CD4-positive, alpha-beta T cell treated with Interleukin-4 for 4 hours (primary cell): ENCODE data around the gene SLC17A9.
"Not testable (repeated sequence)": the region's sequence is repeated elsewhere in the genome, so short reads cannot be mapped to it uniquely, and the experiment has no call there.

Source experiments
- DNase-seq: peaks from one replicate; pipeline ENCODE4 v3.0.0-alpha.2; 2020

Gene SLC17A9

DNA sequence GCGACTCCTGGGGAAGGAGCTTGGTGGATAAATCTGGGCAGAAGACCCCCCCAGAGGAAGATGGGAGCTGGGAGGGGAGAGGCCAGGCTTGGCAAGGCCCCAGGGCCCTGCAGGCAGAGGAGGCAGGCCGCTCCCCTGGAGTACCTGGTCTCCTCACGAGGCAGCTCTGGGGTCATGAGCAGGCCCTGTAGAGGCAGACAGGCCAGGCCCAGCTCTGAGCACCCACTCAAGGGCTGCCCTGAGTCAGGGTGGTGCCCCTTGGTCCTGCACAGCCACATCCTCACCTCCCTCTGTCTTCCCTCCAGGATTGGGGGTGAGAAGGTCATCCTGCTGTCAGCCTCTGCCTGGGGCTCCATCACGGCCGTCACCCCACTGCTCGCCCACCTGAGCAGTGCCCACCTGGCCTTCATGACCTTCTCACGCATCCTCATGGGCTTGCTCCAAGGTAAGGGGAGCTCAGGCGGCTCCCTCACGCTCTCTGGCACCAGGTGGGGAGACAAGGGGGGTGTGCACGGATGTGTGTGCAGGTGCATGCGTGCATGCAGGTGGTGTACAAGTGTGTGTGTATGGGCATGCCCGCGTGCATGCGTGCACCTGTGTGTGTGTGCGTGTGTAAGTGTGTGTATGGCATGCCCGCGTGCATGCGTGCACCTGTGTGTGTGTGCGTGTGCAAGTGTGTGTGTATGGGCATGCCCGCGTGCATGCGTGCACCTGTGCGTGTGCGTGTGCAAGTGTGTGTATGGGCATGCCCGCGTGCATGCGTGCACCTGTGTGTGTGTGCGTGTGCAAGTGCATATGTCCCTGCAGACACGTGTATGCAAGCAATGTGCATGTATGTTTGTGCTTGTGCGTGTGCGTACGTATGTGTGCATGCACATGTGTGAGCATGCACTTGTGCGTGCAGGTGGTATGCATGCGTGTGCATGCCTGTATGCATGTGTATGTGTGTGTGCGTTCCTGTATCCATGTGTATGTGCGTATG, 4.9 kb downstream of the SLC17A9 start:
- no peak for DNase-seq

DNA sequence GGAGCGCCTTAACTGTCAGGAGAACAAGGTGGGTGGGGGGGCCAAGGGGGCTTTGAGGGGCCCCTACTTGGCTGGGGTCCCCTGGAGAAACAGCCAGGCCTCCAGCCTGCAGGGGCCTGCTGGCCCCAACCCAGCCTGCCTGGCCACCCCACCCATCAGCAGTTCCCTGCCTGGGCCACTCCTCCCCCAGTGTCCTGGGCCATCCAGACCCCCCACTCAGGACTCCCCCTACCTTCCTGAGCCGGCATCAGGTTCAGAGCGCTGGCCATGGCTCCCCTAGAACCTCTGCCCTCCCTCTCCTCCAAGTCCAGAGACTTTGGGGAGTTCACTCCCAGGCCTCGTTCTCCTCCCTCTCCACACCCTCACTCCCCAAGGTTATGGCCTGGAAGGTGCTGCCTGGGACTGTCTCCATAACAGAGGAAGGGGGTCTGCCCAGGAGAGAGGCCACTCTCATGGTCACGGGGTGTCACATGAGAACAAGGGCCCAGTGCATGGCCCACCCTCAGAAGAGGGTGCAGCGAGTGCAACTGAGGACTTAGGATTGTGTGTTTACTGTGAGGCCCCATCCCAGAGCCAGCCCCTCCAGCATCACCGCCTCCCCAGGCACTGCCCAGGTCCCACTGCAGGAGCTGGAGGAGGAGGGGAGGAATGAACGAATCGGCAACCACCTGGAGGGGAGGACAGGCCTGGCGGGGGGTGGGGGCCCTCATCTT, 6.0 kb downstream of the SLC17A9 start:
- DNase-seq, result no peak

DNA sequence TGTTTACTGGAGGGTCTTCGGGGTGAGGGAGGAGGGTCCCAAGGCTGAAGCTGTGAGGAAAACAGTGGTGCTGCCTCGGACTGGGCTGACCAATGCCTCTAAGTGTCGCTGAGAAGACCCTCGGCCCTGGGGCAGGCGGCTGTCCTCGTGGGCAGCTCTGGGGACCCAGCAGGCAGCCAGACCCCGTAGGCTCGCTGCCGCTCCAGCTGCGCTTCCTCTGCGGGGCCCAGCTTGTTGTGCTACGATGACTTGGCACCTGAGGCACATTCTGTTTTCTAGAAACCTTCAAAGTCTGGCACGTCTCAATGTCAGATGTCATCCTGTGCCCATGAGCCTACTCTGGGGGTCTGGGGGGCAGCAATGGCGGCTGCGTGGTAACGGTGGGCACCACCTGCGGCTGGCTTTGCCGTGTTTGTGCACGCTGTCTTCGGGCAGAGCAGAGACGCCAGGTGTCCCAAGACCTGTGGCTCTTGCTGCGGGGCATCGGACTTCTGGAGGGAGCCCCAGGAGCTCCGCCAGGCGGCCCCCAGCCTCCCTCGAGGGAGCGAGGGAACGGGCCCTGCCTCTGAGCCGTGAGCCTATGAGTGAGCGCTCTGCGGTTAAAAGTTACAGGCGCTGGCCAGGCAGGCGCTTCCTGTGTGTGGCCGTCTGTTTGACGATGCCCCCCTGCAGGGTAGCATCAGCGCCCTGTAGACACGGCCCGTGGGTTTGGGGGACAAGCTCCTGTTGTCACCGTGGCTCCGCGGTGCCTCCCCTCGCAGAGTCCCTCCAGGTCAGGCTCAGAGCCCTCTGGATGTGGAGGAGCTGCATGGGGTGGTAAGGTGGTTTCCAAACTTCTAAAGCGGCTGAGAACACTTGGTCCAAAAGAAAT, 6.8 kb downstream of the SLC17A9 start:
- no peak for DNase-seq

DNA sequence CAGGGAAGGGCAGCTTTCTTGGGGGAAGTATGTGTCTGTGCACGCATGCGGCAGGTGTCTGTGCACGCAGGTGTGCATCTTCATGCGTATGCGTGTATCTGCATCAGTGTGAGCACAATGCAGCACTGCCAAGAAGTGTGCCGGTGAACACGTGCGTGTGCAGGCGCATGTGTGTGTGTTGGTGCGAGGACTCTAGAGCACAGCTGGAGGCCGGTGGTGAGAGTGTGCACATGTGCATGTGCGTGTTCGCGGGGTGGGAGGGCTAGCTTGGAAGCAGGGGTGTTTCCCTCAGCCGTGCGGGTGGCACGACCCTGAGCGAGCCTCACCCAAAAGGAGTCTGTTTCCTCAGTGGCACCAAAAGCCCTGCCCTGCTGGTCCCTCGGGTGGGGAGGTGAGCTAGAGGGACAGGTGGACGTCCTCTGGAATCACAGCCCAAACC, 7.5 kb downstream of the SLC17A9 start:
- DNase-seq, result no peak

DNA sequence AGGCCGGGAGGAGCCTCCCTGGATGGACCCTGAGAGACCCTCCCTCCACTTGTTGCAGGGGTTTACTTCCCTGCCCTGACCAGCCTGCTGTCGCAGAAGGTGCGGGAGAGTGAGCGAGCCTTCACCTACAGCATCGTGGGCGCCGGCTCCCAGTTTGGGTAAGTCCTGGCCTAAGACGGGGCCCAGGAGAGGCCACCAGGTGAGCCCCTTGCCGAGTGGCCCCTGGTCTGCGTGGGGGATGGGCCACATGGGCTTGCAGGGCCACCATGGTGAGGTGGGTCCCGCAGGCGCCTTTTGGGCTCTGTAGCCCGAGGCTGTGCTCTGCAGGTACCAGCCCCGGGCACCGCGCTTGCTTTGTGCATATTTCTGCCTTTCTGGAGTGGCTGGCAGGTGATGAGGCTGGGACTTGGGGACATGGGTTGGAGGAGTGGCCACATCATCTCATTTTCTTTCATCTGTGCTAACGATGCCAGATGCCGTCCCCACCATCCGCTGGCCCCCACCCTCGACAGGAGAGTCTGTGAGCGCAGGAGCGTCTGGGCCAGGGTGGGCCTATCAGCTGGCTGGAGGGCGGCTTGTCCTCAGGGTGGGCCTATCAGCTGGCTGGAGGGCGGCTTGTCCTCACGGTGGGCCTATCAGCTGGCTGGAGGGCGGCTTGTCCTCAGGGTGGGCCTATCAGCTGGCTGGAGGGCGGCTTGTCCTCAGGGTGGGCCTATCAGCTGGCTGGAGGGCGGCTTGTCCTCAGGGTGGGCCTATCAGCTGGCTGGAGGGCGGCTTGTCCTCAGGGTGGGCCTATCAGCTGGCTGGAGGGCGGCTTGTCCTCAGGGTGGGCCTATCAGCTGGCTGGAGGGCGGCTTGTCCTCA, 8.2 kb downstream of the SLC17A9 start:
- DNase-seq, result not testable (repeated sequence)

DNA sequence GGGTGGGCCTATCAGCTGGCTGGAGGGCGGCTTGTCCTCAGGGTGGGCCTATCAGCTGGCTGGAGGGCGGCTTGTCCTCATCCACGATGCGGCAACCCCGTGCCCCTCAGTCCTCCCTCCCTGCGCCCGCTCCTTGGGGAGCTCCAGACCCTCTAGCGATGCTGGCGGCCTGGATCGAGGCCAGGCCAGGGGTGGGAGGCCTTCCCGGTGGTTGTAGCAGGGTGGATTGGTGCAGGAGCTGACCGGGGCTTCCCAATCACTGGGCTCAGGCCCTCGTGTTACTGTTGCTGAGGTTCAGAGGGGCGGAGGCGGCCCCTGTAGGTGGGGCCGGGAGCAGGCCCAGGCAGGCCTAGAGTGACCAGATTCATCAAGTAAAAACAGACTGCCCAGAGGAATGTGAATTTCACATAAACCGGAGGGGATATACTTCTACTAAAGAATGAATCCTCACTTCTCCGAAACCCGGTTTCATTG, 8.8 kb downstream of the SLC17A9 start:
- DNase-seq, result no peak

DNA sequence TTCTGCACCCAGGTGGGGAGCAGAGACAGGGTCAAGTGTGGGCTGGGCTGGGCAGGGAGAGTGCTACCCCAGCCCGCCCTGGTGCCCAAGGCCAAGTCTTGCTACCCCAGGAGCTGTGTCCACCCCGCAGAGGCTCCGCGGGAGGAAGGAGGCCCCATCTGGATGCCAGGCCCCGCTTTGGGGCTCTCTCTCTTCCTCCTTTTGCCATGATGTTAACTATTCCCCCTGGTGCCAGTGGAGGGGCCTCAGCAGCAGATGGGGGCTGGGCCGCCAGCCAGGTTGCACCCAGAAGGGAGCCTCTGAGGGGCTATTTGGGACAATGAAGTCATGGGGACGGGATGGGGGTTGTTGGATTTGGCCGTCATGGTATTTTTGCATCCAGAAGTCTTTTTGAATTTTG, 9.3 kb downstream of the SLC17A9 start:
- no peak for DNase-seq

DNA sequence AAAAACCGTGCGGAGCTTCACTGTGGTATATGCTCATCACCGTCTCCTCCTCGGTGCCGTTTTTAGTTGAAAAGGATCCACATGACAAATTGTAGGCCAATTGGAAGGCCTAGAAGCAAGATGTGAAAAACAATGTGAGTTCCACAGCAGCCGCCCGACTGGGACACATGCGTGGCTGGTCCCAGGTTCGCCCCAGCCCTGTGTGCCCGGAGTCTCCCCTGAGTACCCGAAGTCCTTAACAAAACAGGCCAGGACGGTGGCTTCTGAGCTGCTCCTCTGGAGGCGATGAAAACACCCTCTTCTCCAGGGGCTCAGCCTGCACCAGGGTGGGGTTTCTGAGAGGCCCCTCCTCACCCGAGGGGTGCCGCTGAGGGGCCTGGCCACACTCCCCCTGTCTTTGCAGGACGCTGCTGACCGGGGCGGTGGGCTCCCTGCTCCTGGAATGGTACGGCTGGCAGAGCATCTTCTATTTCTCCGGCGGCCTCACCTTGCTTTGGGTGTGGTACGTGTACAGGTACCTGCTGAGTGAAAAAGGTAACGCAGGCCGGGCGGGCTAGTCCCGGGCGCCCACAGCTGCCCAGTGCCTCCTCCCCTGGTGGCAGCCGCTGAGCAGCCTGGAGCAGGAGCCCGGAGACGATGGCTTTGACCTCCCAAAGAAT, 9.8 kb downstream of the SLC17A9 start:
- no peak for DNase-seq

DNA sequence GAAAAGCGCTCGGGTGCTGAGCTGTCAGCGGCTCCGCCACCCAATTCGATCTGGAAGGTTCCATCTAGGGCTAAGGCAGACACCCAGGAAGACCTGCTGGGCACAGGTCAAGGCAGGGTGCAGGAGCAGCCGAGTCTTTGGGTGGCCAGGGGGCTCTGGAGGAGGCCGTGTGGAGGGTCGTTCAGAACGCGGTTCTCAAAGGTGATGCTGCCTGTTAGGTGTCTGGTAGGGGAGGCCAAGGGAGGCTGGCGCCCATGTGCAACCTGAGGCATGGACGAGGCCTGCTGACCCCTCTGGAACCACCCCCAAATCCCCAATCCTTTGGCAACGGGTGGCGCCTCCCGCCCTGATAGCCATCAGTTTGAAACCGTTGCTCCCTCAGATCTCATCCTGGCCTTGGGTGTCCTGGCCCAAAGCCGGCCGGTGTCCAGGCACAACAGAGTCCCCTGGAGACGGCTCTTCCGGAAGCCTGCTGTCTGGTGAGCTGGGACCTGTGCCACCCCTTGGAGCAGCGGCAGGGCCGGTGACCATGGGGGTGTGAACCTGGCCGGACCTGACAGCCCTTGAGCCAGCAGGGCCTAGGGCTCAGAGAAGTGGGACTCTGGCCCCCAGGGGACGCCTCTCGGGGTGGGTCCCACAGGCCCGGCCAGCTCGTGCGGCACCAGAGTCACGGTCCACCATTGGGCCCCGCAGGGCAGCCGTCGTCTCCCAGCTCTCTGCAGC, 10.5 kb downstream of the SLC17A9 start:
- DNase-seq, result no peak

DNA sequence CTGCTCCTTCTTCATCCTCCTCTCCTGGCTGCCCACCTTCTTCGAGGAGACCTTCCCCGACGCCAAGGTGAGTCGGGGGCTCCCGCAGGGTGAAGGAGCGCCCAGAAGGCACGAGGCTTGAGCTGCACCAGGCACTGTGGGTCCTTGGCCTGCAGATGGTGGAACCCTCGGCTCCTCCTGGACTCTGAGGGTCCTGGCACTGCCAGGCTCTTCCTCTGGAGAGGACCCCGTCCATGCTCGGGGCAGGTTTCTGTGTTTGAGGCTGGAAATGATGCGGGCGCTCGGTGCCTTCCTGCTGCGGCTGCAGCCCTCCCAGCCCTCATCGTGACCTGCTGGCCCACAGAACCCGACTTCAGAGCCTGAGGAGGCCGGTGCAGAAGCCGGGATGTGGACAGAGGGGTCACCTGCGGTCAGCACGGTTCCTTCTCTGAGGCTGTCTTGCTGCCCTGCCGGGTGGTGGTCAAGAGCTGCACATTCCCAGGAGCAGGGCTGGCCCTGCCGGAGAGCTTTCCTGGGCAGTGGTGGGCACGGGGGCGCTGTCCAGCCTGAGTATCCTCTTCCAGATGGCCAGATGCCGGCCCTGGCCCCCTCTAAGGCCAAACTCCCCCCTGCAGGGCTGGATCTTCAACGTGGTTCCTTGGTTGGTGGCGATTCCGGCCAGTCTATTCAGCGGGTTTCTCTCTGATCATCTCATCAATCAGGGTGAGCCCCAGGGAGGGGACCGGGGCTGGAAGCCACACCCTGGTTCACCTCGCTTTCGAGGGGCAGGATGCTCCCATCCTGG, 11.3 kb downstream of the SLC17A9 start:
- DNase-seq, result no peak

DNA sequence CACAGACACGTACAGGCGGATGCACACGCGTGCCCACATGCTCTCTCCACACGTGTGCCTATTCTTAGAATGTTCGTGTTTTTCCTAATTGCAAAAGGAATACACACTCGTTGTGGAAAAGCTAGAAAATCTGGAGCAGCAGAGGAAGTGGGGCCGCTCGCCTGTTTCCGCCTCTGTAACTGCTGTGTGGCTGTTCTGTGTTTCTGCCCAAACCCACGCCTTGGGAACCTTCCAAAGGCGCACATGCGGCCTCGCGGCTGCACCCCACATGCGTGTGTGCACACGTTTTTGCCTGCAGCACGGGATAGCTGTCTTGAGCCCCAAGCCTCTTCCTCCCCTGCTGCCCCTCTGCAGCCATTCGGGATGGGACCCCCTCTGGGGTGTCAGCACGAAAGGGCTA, 12.2 kb downstream of the SLC17A9 start:
- DNase-seq, result no peak

DNA sequence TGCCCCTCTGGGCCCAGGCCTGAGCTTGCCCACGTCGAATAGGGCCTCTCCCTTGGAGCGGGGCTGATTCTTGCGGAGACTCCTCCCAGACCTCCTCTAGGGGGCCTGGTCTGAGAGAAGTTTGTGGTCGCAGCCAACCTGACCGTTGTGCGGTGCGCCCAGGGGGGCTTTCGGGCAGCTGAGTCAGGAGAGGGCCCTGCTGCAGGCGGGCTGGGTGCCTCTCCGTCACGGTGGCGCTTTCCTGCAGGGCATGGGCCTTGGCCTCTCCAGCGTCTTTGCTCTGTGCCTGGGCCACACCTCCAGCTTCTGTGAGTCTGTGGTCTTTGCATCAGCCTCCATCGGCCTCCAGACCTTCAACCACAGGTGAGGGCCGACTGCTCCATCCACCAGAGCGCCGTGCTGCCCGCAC, 12.9 kb downstream of the SLC17A9 start:
- DNase-seq, result no peak

DNA sequence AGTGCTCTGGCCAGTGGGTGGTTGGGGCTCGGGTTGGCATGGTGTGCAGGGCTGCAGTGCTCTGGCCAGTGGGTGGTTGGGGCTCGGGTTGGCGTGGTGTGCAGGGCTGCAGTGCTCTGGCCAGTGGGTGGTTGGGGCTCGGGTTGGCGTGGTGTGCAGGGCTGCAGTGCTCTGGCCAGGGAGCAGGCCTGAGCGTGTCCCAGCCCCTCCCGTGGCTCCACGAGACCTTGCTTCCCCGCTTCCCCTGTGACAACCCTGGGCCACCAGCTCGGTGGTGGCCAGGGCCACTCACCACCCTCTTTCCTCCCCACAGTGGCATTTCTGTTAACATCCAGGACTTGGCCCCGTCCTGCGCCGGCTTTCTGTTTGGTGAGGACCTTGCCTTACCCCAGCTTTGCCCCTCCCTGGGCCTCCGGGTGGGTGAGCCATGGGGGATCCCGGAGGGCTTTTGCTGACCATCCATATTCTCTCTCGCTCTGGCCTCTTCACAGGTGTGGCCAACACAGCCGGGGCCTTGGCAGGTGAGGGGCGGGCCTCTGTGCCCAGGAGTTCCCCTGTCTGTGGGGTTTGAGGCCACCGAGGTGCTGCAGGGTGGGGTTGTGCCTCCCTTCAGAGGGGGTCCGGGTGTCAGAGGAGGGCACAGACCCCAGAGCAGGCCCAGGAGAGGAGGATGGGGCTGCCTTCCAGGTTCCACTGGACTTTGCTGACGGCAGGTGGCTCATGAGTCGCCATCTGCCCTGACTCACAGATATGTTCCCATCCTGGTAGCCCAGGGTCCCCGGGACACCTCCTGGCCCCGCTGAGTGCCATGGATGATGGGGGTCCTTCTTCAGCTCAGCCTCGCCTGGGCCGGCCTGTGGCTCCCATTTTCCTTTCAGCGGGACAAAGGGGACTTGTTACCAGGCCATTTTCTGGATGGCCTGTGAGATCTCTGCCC, 14.0 kb downstream of the SLC17A9 start:
- DNase-seq, result no peak

DNA sequence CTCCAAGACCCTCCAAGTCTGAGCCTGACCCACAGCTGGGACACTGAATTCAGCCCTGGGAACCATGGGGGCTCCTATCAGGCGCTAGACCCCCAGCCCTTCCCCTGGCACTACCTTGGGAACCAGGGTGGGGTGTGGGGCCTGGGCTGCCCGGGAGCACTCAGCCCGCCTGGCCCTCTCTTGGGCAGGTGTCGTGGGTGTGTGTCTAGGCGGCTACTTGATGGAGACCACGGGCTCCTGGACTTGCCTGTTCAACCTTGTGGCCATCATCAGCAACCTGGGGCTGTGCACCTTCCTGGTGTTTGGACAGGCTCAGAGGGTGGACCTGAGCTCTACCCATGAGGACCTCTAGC, 14.6 kb downstream of the SLC17A9 start:
- DNase-seq, result no peak

DNA sequence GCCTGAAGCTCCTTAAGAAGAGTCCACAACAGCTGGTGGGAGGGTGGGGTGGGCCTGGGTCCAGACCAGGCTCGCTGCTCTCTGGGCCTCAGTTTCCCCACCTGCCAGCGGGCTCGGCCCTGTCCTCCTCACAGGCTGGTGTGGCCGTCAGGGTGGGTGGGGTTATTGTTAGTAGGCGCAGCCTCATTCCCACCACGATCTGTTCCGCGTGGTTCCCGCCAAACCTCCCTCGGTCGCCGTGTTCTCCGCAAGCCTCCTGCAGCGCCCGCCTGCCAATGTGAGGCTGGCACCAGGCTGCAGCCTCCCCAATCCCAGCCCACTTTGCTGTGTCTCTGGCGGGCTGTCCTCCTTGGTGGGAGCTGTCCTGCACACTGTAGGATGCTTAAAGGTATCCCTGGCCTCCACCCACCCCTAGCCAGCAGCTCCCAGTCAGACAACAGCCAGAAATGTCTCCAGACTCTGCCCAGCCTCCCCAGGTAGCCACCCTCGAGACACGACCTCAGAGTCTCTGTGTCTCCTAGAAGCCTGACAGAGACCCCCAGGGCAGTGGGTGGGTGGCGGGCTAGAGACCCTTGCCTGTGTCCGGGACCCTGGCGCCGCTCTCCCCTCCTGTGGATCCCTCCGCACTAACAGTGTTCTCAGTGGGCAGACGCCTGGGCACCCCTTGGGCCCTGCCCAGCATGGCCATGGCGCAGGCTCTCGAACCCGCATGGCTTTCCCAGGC, 15.3 kb downstream of the SLC17A9 start:
- no peak for DNase-seq

DNA sequence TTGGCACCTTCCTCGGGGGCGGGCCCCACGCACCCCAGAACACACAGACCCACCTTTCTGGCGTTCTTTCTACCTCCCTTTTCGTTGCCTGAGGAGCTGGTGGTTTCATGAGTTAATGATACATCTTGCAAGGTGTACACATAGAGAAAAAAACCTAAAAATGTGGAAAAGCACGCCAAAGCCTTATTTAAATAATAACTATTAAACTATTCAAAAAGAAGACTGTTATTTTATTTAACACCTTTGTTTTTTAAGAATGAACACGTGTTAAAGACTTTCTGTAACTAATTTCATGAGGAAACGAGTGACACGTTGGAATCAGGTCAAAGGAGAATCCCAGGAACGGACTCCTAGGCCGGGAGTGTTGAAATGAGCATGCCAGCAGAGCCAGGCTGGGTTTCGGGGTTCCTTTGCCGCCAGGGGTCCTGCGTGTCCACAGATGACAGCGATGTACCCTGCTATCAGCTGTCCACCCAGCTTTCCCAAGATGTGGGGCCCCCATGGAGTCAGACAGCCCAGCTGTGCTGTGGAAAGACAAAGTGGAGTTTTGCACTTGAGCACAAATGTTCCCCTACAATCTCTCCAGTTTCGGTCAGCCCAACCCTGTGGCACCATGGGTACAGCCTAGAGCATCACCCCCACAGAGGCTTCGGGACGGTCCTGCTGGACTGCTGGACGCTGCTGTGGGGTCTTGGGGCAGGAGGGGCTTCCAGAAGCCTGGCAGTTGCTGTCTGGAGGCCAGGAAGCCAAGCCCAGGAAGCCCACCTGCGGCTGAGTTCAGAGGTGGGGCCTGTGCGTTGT, 16.1 kb downstream of the SLC17A9 start:
- no peak for DNase-seq

DNA sequence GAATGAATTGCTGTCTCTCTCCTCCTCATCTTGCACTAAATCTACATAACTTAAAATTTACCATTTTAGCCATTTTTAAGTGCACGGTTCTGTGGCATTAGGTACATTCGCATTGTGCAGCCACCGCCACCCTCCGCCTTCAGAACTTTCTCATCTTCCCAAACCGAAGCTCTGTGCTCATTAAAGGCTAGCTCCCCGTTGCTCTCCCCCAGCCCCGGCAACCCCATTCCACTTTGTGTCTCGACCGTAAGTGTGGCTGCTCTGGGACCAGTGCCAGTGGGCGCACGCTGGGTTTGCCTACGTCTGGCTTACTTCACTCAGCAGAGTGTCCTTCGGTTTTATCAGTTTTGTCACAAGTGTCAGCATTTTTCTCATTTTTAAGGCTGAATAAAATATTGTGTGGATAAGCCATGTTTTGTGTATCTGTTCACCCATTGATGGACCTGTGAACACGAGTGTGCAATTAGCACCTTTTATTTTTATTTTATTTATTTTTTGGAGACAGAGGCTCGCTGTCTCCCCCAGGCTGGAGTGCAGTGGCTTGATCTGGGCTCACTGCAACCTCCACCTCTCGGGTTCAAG, 16.8 kb downstream of the SLC17A9 start:
- no peak for DNase-seq
